ENCODE measurements around the gene ME3.
"Not testable (repeated sequence)": the region's sequence is repeated elsewhere in the genome, so short reads cannot be mapped to it uniquely, and the experiment has no call there.

The ME3 gene

GRCh38 chr11:86453290-86454030 is 219.0 kb downstream of the ME3 start:
- no peak for DNase-seq

DNA sequence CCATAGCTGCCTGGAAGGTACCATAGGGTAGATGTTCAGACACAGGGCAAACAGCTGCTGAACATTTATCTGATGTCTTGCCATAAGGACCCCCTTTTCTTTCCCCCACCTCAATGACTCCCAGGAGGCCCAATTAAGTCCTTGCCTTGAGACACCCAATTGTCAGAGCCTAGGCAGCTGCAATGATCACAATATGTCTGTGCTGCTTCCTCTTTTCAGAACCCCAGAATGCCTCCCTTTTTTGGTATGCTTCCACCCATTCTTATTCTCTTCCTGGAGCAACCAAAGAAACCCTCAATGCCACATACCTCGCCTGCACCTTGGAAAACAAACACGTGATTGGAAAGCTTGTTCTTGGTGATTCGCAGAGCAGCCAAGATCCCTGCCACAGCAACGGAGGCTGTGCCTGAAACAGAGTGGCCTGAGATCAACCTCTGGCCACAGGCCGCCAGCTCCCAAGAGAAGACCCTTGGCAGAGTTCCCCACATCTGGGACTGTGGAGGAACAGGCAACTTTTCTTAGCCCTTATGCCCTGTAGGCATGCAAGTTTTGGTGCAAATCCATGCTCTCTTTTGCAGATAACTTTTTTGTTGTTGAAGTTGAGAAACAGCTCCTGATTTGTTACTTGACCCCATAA is 222.3 kb downstream of the ME3 start:
- DNase-seq, result no peak

GRCh38 chr11:86447763-86448480 is 224.5 kb downstream of the ME3 start:
- DNase-seq, result no peak

DNA sequence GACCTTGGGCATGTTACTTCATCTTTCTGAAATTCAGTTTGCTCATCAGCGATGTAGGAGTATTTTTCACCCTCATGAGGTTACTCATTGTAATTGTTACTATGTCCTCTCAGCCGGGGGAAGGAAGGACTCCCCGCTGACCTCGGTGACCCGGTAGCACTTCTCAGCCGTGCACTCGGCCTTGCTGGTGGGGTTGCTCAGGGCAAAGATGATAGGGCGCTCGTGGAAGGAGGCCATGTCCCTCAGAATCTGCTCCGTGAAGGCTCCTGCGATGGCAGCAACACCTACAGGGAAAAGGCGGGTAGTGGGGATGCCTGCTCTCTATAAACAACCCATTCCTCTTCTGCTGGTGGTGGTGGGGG is 225.5 kb downstream of the ME3 start:
- no peak for DNase-seq

DNA sequence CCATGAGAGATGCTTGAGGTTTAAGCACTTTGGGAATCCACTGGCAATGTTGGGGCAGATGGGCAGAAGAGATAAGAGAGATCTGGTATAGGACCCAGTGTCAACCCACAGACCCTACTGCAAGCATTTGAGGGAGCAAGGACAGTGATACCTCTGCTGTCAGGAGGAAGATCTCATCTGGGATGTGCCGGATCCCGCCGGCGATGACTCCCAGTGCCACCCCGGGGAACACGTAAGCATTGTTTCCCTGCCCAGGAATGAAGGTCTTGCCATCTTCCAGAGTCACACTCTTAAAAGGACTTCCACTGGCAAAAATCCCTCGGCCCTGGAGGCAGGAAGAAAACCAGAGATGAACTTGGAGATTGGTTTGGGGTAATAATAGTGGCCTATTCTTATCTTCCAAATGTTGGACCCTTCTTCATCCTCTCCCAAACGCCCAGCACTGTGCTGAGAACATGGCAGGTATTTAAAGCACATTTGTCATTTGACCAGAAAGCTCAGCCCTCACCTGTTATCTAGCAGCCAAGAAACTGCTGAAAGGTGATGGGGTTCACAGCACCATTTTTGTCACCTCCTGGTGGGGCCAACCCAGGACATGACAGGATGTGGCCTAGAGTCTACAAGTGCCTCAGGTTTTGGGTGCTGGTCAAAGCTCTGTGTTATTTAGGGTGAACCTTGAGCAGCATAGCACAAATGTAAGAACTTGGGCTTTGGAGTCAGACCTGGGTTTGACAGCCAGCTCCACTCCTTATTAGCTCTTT is 226.1 kb downstream of the ME3 start:
- no peak for DNase-seq

- DNase-seq, result no peak
Measured at GRCh38 chr11:86444981-86445380, 227.4 kb downstream of the ME3 start.

DNA sequence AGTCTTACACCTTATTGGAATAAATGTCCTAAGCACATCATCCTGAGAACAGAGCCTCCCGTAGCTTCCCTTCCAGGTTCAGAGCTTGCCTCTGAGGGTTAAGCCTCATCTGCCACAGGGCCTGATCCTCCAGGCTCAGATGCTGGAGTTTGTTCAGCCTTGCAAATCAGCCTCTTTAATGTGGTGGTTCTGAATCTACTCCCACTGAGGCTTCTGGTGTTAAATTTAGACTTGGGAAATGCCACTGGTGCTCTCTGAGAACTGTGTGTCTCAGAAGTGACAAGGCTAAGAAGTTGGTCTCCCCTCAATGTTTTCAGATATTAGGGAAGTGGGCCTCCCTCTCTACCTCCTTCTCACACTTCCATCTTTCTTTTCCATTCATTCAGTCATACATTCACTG is 229.0 kb downstream of the ME3 start:
- no peak for DNase-seq

- DNase-seq, result no peak
Measured at GRCh38 chr11:86442827-86443226, 229.6 kb downstream of the ME3 start.

DNA sequence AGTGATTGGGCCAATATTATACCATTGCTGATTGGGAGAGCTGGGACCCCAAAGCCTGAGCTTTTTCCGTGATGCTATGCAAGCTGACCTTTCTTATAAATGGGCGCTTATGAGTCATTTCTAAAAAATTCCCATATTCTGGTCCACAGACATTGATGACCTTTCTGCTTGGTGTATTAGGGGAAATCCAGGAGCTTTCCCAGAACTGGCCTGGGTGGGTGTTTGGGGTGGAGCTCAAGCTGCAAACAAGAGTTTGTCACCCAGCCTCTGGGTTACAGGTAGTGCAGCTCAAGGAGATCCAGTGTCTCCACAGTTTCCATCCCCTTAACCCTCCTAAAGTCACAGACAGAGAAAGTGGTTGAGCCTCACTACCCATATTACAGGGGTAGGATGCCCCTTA is 230.0 kb downstream of the ME3 start:
- DNase-seq, result no peak

- no peak for DNase-seq
Measured at GRCh38 chr11:86440843-86441242, 231.6 kb downstream of the ME3 start.

DNA sequence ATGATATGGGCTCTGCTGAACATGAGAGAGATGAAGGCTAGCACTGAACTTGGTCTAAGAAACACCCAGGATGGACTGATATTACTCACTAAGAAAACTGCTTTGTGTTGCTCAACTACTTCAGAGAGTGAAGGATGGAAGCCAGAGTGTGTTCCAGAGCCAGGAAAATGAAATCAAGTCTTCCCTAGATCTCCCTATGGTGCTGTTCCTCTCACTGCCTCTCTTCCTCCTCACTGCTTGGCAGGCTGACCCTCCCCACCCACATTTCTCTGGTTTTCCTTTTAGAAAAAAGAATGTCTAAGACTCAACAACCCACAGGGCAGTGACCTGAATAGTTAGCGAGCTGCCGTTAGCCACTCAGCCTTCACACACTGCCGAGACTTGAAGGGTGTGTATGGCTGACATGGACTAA is 232.1 kb downstream of the ME3 start:
- DNase-seq, result no peak

DNA sequence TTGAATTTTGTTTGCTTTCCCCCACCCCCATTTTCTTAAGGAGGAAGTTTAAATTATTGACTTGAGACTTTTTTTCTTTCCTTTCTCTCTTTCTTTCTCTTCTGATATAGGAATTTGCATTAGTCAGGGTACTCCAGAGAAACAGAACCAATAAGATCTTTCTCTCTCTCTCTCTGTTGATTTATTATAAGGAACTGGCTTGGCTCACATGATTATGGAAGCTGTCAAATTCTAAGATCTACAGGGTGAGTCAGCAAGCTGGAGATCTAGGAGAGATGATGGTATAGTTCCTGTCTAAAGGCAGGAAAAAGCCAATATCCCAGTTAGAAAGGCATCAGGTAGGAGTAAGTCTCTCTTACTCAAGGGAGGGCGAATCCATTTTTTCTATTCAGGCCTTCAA is 233.7 kb downstream of the ME3 start:
- no peak for DNase-seq

- DNase-seq, result no peak
Measured at GRCh38 chr11:86435711-86436110, 236.7 kb downstream of the ME3 start.

GRCh38 chr11:86433361-86434095 is 238.9 kb downstream of the ME3 start:
- not testable (repeated sequence) for DNase-seq

GRCh38 chr11:86431258-86431657 is 241.2 kb downstream of the ME3 start:
- no peak for DNase-seq

- no peak for DNase-seq
Measured at GRCh38 chr11:86427441-86427840, 245.0 kb downstream of the ME3 start.

GRCh38 chr11:86423488-86423887 is 248.9 kb downstream of the ME3 start:
- not testable (repeated sequence) for DNase-seq

- DNase-seq, result no peak
Measured at GRCh38 chr11:86422371-86422770, 250.0 kb downstream of the ME3 start.

DNA sequence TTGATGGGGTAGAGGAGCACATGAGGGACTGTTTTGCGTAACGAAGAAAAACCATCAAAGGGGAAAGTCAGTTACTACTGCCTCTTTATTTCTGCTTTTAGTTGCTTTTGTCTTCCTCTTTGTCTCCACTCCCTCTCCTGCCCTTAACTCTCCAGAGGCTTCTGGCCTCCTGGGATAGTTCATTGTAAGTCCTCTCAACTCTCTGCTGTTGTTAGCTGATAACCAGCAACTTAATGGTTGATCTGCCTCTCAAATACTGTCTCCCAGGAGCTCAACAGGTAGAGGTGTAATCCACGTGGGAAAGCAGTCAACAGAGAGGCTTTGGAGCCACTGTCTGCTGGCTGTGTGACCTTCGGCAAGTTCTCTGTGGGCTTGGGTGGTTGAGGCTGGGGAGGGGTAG is 250.5 kb downstream of the ME3 start:
- DNase-seq, result no peak

- DNase-seq, result no peak
Measured at GRCh38 chr11:86418917-86419316, 253.5 kb downstream of the ME3 start.

GRCh38 chr11:86418513-86418912 is 253.9 kb downstream of the ME3 start:
- no peak for DNase-seq

DNA sequence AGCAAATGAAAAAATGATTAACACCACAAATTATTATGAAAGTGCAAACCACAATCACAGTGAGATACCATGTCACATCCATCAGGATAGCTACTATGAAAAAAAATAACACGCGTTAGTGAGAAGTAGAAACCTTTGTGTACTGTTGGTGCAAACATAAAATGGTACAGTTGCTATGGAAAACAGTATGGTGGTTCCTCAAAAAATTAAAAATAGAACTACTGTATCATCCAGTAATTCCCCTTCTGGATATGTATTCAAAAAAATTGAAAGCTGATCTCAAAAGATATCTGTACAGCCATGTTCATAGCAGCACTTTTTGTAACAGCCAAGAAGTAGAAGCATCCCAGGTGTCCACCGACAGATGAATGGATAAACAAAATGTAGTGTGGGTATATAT is 254.3 kb downstream of the ME3 start:
- no peak for DNase-seq

- not testable (repeated sequence) for DNase-seq
Measured at GRCh38 chr11:86416951-86417350, 255.5 kb downstream of the ME3 start.

All from NCI-H1105 (cell line).